Measurements from ENCODE around the gene ECEL1. TPM values are rescaled to one million over a fixed set of nuclear protein-coding genes. Genes with fewer than 3 reads are reported as not detected.
"Not testable (repeated sequence)": the region's sequence is repeated elsewhere in the genome, so short reads cannot be mapped to it uniquely, and the experiment has no call there.

ECEL1 gene
- total and polyA plus RNA-seq, 2 experiments from 2014 or later: 1.1 to 1.2 TPM

GRCh38 chr2:232441147-232441651 lies 46.4 kb downstream of the ECEL1 start:
- WGBS (ENCODE audit: low lambda C conversion rate, missing lambda C conversion rate): 80% methylated on average over 11 of the region's 12 CpGs
- Histone ChIP-seq H3K36me3 (replicated peaks; ENCODE audit: insufficient read depth, low read depth) (no peaks in the 10 kb centered on the region), H3K4me1 (ENCODE audit: insufficient read depth) (no peaks in the 10 kb centered on the region), H2AFZ (no peak overlapping the region), H4K20me1 (ENCODE audit: insufficient read depth, poor library complexity, severe bottlenecking) (no peaks in the 10 kb centered on the region), H3K4me3 (no peak overlapping the region), H3K9me2 (replicated peaks; ENCODE audit: insufficient read depth) (no peaks in the 10 kb centered on the region), H3K79me2 (no peaks in the 10 kb centered on the region), H3K9me3 (ENCODE audit: low read depth) (no peaks in the 10 kb centered on the region), H3K27ac (no peak overlapping the region), H3K4me2 (no peak overlapping the region), H3K27me3 (no peaks in the 10 kb centered on the region)
- no peak for TF ChIP-seq EZH2 (IDR thresholded peaks at IDR 0.05; ENCODE audit: borderline replicate concordance)
- TF ChIP-seq EZH2phosphoT487 (IDR thresholded peaks at IDR 0.05; ENCODE audit: low read depth, severe bottlenecking, unreplicated experiment): no peak
- TF ChIP-seq CTCF (IDR thresholded peaks at IDR 0.05; ENCODE audit: poor library complexity): no peak
- no peak for DNase-seq (ENCODE audit: low spot score)

- H3K79me2 ChIP-seq; H3K9me3 ChIP-seq (ENCODE audit: low read depth); H2AFZ ChIP-seq; H3K9me2 ChIP-seq (replicated peaks; ENCODE audit: insufficient read depth); H3K4me2 ChIP-seq; H3K4me3 ChIP-seq; H3K36me3 ChIP-seq (replicated peaks; ENCODE audit: insufficient read depth, low read depth); H3K27me3 ChIP-seq; H3K27ac ChIP-seq; H3K4me1 ChIP-seq (ENCODE audit: insufficient read depth); H4K20me1 ChIP-seq (ENCODE audit: insufficient read depth, poor library complexity, severe bottlenecking): not testable (repeated sequence)
- 23% methylated on average over 16 of the region's 16 CpGs for WGBS (ENCODE audit: low lambda C conversion rate, missing lambda C conversion rate)
- peak; percentile 82 for TF ChIP-seq CTCF (IDR thresholded peaks at IDR 0.05; ENCODE audit: poor library complexity)
- DNase-seq (ENCODE audit: low spot score): peak; percentile 88
These were observed 47.2 kb downstream of the ECEL1 start for GRCh38 chr2:232440220-232441018.

GRCh38 chr2:232439758-232440135 lies 47.9 kb downstream of the ECEL1 start:
- 33% methylated on average over 3 of the region's 5 CpGs for WGBS (ENCODE audit: low lambda C conversion rate, missing lambda C conversion rate)
- H3K4me1 ChIP-seq (ENCODE audit: insufficient read depth): no peaks in the 10 kb centered on the region
- H4K20me1 ChIP-seq (ENCODE audit: insufficient read depth, poor library complexity, severe bottlenecking): no peaks in the 10 kb centered on the region
- no peaks in the 10 kb centered on the region for H3K79me2 ChIP-seq
- H3K27ac ChIP-seq: no peak overlapping the region
- no peak for DNase-seq (ENCODE audit: low spot score)
- H3K36me3 ChIP-seq (replicated peaks; ENCODE audit: insufficient read depth, low read depth): no peaks in the 10 kb centered on the region
- TF ChIP-seq CTCF (IDR thresholded peaks at IDR 0.05; ENCODE audit: poor library complexity) (peak; percentile 34), EZH2phosphoT487 (IDR thresholded peaks at IDR 0.05; ENCODE audit: low read depth, severe bottlenecking, unreplicated experiment) (no peak), EZH2 (IDR thresholded peaks at IDR 0.05; ENCODE audit: borderline replicate concordance) (no peak)
- no peak overlapping the region for H3K4me2 ChIP-seq
- no peak overlapping the region for H2AFZ ChIP-seq
- H3K9me3 ChIP-seq (ENCODE audit: low read depth): no peaks in the 10 kb centered on the region
- no peak overlapping the region for H3K4me3 ChIP-seq
- no peaks in the 10 kb centered on the region for H3K27me3 ChIP-seq
- no peaks in the 10 kb centered on the region for H3K9me2 ChIP-seq (replicated peaks; ENCODE audit: insufficient read depth)
